HCT116 (cell line): ENCODE data around the gene MYOT. TPM values are rescaled to one million over a fixed set of nuclear protein-coding genes. Genes with fewer than 3 reads are reported as not detected.

Source experiments
- ATAC-seq: fragments of 200-7000 bp; cut with Tn5 transposase; 2 replicates; pipeline ENCODE4 v1.9.1; 2020; ENCODE audit warnings: mild to moderate bottlenecking, moderate library complexity
- BruUV-seq: library from RNA; stranded (reverse); fragments of 400-500 nt; replicated peaks from 2 replicates; lab custom pipeline; 2021; lab: Mats Ljungman, UMichigan
- CTCF ChIA-PET: fragments of 300-600 bp; sonication (Branson Sonifier 250); formaldehyde crosslinking; loops from one replicate; lab custom pipeline; 2021; ENCODE audit warnings: antibody characterized with exemption; lab: Charles Lee
- POLR2A ChIA-PET: fragments of 300-600, 350-600 bp; sonication (Branson Sonifier 250); formaldehyde crosslinking; loops from one replicate; lab custom pipeline; 2021; ENCODE audit warnings: antibody characterized with exemption; lab: Charles Lee
- RAD21 ChIA-PET, 2 experiments: fragments of 300-600 bp; sonication (Branson Sonifier 250); formaldehyde crosslinking; loops; one replicate each; lab custom pipeline; 2023; ENCODE audit warnings: low total read pairs in 2 of 2; ENCODE audit not compliant: uncharacterized antibody in 2 of 2, unreplicated experiment in 2 of 2, low non-redundant PET in 1 of 2; lab: Charles Lee
- DNase-seq: peaks from one replicate; pipeline ENCODE4 v3.0.0-alpha.2; 2010; ENCODE audit warnings: low read depth, low spot score
- H2AFZ ChIP-seq: fragments of 200-600 bp; shearing (Covaris generic), sonication (generic); 2 replicates; pipeline ENCODE4 v1.6.1; 2017; ENCODE audit warnings: low read depth, mixed run types, mixed read lengths, antibody characterized with exemption, low read length; ENCODE audit not compliant: poor library complexity, severe bottlenecking
- H3K27ac ChIP-seq: 2 replicates; pipeline ENCODE4 v1.5.1; 2012; ENCODE audit warnings: low read depth, low read length
- H3K27me3 ChIP-seq: fragments of 200-600 bp; sonication (generic); 2 replicates; pipeline ENCODE4 v1.6.1; 2016; ENCODE audit warnings: mixed run types, low read length, mixed read lengths; ENCODE audit not compliant: insufficient read depth
- H3K36me3 ChIP-seq, 2 experiments: fragments of 200-500 bp in 1 of 2; fragments of 200-600 bp in 1 of 2; sonication (Bioruptor generic) in 1 of 2; sonication (generic) in 1 of 2; 2 replicates each; pipeline versions ENCODE4 v1.5.1 to v1.6.1; 2014 to 2016; ENCODE audit warnings: low read length in 2 of 2, inconsistent platforms in 1 of 2, mixed read lengths in 1 of 2, mixed run types in 1 of 2; ENCODE audit not compliant: insufficient read depth in 2 of 2, control insufficient read depth in 1 of 2
- H3K4me1 ChIP-seq, 2 experiments: fragments of 200-600 bp in 1 of 2; sonication (generic) in 1 of 2; 2 replicates each; pipeline versions ENCODE4 v1.5.1 to v1.6.1; 2012 to 2017; ENCODE audit warnings: low read length in 2 of 2, inconsistent platforms in 1 of 2, mild to moderate bottlenecking in 1 of 2, mixed read lengths in 1 of 2, mixed run types in 1 of 2, moderate library complexity in 1 of 2; ENCODE audit not compliant: insufficient read depth in 2 of 2, control insufficient read depth in 1 of 2
- H3K4me2 ChIP-seq: fragments of 200-600 bp; sonication (generic); 2 replicates; pipeline ENCODE4 v1.6.1; 2017; ENCODE audit warnings: mixed run types, low read length, mixed read lengths
- H3K4me3 ChIP-seq, 2 experiments: fragments of 200-600 bp in 1 of 2; sonication (generic) in 1 of 2; replicated peaks in 1 of 2; 2 replicates each; pipeline ENCODE4 v1.5.1; 2011 to 2016; ENCODE audit warnings: low read length in 2 of 2, control low read depth in 1 of 2, low read depth in 1 of 2, mild to moderate bottlenecking in 1 of 2, mixed read lengths in 1 of 2, mixed run types in 1 of 2
- H3K79me2 ChIP-seq: fragments of 200-600 bp; sonication (generic); 2 replicates; pipeline ENCODE4 v1.6.1; 2017; ENCODE audit warnings: mild to moderate bottlenecking, mixed run types, low read length, moderate library complexity, mixed read lengths; ENCODE audit not compliant: insufficient read depth
- H3K9ac ChIP-seq: fragments of 200-600 bp; sonication (generic); 2 replicates; pipeline ENCODE4 v1.6.1; 2016; ENCODE audit warnings: low read length, mixed read lengths
- H3K9me2 ChIP-seq: fragments of 200-600 bp; sonication (generic), shearing (Covaris generic); 2 replicates; pipeline ENCODE4 v1.6.1; 2017; ENCODE audit warnings: mixed run types, mild to moderate bottlenecking, moderate library complexity; ENCODE audit not compliant: insufficient read depth
- H3K9me3 ChIP-seq, 2 experiments: fragments of 200-500 bp in 1 of 2; fragments of 200-600 bp in 1 of 2; sonication (Bioruptor generic) in 1 of 2; sonication (generic) in 1 of 2; 2 replicates each; pipeline ENCODE4 v1.6.1; 2014 to 2017; ENCODE audit warnings: low read length in 2 of 2, mixed read lengths in 2 of 2, inconsistent platforms in 1 of 2, low read depth in 1 of 2, mild to moderate bottlenecking in 1 of 2, mixed run types in 1 of 2, moderate library complexity in 1 of 2; ENCODE audit not compliant: control insufficient read depth in 1 of 2, insufficient read depth in 1 of 2
- H4K20me1 ChIP-seq: fragments of 200-600 bp; sonication (generic), shearing (Covaris generic); 2 replicates; pipeline ENCODE4 v1.6.1; 2017; ENCODE audit warnings: mixed run types, mild to moderate bottlenecking, moderate library complexity; ENCODE audit not compliant: insufficient read depth
- EGR1 ChIP-seq: IDR thresholded peaks from 2 replicates; pipeline ENCODE4 v1.6.1; 2012; ENCODE audit warnings: low read depth
- ELF1 ChIP-seq: IDR thresholded peaks from 2 replicates; pipeline ENCODE4 v1.6.1; 2012; ENCODE audit warnings: low read depth, borderline replicate concordance
- EZH2 ChIP-seq: fragments of 200-600 bp; sonication (generic); IDR thresholded peaks from 2 replicates; pipeline ENCODE4 v1.6.1; 2017; ENCODE audit warnings: antibody characterized with exemption, mixed run types
- EZH2phosphoT487 ChIP-seq: fragments of 200-600 bp; IDR thresholded peaks from 2 replicates; pipeline ENCODE4 v1.6.1; 2018; ENCODE audit warnings: antibody characterized with exemption, borderline replicate concordance
- JUND ChIP-seq: IDR thresholded peaks from 2 replicates; pipeline ENCODE4 v1.6.1; 2012
- POLR2A ChIP-seq: IDR thresholded peaks from 2 replicates; pipeline ENCODE4 v1.7.0; 2011; ENCODE audit warnings: borderline replicate concordance; ENCODE audit not compliant: insufficient read depth, insufficient read length; ENCODE audit errors: extremely low read depth
- POLR2AphosphoS5 ChIP-seq: IDR thresholded peaks from 2 replicates; pipeline ENCODE4 v1.6.1; 2011; ENCODE audit warnings: mild to moderate bottlenecking, low read depth, low read length, moderate library complexity
- RAD21 ChIP-seq: IDR thresholded peaks from 2 replicates; pipeline ENCODE4 v1.6.1; 2012; ENCODE audit warnings: low read depth, mild to moderate bottlenecking
- SIN3A ChIP-seq: IDR thresholded peaks from 2 replicates; pipeline ENCODE4 v1.6.1; 2012; ENCODE audit warnings: low read depth
- SRF ChIP-seq: IDR thresholded peaks from 2 replicates; pipeline ENCODE4 v1.6.1; 2012; ENCODE audit warnings: low read depth
- intact Hi-C: fragments of 100-400 bp; cut with micrococcal nuclease; formaldehyde crosslinking; loops from 2 replicates; pipeline ENCODE4 v1.10.0; 2022
- total RNA-seq: library from RNA; stranded (reverse); gene quantifications from one replicate; pipeline ENCODE4 v1.2.1, GENCODE V29; 2021; ENCODE audit not compliant: unreplicated experiment
- TF ChIP-seq, protein P1 (sequence below), 3 experiments: fragments of 200-600 bp in 1 of 3; sonication (generic) in 1 of 3; IDR thresholded peaks in 2 of 3; conservative IDR thresholded peaks in 1 of 3; 2 replicates each; pipeline ENCODE4 v1.5.1; 2012 to 2017; ENCODE audit warnings: low read depth in 2 of 3, low read length in 2 of 3, antibody characterized with exemption in 1 of 3, borderline replicate concordance in 1 of 3, control low read depth in 1 of 3, mild to moderate bottlenecking in 1 of 3, mixed read lengths in 1 of 3, mixed run types in 1 of 3, moderate library complexity in 1 of 3; ENCODE audit not compliant: insufficient read depth in 1 of 3
- TF ChIP-seq, protein P2 (sequence below): IDR thresholded peaks from 2 replicates; pipeline ENCODE4 v1.6.1; 2012

Gene MYOT
- total RNA-seq, 1 experiment from 2014 or later: not detected

DNA sequence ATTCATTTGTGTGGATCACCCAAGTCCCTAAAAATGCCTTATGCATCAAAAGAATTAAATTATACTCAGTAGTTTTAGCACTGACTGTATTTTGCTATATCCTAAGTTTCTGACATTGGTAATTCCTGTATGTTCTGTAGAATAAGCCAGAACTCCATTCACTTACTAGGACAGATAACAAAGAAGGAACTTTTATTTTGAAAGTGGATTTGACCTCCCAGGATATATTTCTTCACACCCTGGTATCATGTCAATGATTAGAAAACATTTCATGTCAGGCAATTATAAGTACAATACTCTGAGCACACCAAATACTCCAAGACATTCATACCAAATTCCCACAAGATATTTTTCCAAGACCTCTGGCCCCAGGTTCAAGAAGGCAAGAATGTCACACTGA, 28.7 kb upstream of the MYOT start:
- Histone ChIP-seq H3K79me2 (no peaks in the 10 kb centered on the region), H3K9me3 (no peaks in the 10 kb centered on the region), H3K4me2 (no peak overlapping the region), H3K4me3 (no peak overlapping the region), H3K4me1 (peaks cover 5 to 30% of the 10 kb centered on the region in 2 experiments), H3K36me3 (no peaks in the 10 kb centered on the region), H3K9ac (no peak overlapping the region), H4K20me1 (no peaks in the 10 kb centered on the region), H3K27me3 (no peaks in the 10 kb centered on the region), H3K9me2 (no peaks in the 10 kb centered on the region), H2AFZ (peak overlapping the region; percentile 47), H3K27ac (no peak overlapping the region)
- ATAC-seq: no peak
- BruUV-seq: no TSS peak
- TF ChIP-seq SRF (no peak), POLR2A (no peak), EZH2 (no peak), EZH2phosphoT487 (no peak), SIN3A (no peak)
- POLR2A ChIA-PET: no interaction called here
- no peak for DNase-seq
- intact Hi-C loops: no loop called here
- CTCF ChIA-PET: no interaction called here
- RAD21 ChIA-PET: no interaction called here

DNA sequence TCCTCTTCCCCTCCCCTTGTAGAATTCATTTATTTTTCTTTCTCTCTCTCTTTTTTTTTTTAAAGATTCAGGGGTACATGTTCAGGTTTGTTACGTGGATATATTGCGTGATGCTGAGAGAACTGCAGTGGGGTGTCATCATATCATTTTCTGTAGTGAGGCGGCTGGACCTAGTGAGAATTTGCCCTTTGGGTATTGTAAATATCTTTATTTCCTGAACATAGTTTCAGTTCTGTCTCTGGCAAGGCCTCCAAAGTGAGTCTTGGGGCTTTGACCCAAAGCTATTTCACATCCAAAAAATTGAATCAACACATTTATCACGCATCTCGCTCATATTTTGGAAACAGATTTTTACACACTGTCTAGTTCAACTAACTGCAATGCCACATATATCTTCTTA, 25.4 kb upstream of the MYOT start:
- H3K36me3 ChIP-seq: no peaks in the 10 kb centered on the region

More for the DNA sequence above, 25.4 kb upstream of the MYOT start:
- TF ChIP-seq JUND: no peak
- no peak for TF ChIP-seq EGR1
- no peak for TF ChIP-seq ELF1
- no peak for TF ChIP-seq EZH2
- TF ChIP-seq POLR2AphosphoS5: no peak
- no peak for TF ChIP-seq POLR2A
- TF ChIP-seq, protein P1, sequence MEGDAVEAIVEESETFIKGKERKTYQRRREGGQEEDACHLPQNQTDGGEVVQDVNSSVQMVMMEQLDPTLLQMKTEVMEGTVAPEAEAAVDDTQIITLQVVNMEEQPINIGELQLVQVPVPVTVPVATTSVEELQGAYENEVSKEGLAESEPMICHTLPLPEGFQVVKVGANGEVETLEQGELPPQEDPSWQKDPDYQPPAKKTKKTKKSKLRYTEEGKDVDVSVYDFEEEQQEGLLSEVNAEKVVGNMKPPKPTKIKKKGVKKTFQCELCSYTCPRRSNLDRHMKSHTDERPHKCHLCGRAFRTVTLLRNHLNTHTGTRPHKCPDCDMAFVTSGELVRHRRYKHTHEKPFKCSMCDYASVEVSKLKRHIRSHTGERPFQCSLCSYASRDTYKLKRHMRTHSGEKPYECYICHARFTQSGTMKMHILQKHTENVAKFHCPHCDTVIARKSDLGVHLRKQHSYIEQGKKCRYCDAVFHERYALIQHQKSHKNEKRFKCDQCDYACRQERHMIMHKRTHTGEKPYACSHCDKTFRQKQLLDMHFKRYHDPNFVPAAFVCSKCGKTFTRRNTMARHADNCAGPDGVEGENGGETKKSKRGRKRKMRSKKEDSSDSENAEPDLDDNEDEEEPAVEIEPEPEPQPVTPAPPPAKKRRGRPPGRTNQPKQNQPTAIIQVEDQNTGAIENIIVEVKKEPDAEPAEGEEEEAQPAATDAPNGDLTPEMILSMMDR (IDR thresholded peaks at IDR 0.05 in 2 of 3, conservative IDR thresholded peaks at IDR 0.05 in 1 of 3; ENCODE audit: borderline replicate concordance in 1 of 3, insufficient read depth in 1 of 3, low read depth in 2 of 3, low read length in 2 of 3): no peak
- no peak for TF ChIP-seq RAD21
- TF ChIP-seq SIN3A: no peak
- TF ChIP-seq, protein P2, sequence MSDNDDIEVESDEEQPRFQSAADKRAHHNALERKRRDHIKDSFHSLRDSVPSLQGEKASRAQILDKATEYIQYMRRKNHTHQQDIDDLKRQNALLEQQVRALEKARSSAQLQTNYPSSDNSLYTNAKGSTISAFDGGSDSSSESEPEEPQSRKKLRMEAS: no peak
- H3K79me2 ChIP-seq: no peaks in the 10 kb centered on the region
- H3K4me3 ChIP-seq: no peak overlapping the region
- POLR2A ChIA-PET: no interaction called here
- DNase-seq (no peak), ATAC-seq (no peak)
- no peaks in the 10 kb centered on the region for H4K20me1 ChIP-seq
- no peaks in the 10 kb centered on the region for H3K9me3 ChIP-seq
- RAD21 ChIA-PET: no interaction called here
- H3K4me2 ChIP-seq: no peak overlapping the region
- H3K9me2 ChIP-seq: no peaks in the 10 kb centered on the region
- H3K4me1 ChIP-seq: peaks cover 0 to 5% of the 10 kb centered on the region in 2 experiments; a peak in 1 of 4 replicates
- H2AFZ ChIP-seq: no peak overlapping the region
- intact Hi-C loops: no loop called here
- H3K27me3 ChIP-seq: no peaks in the 10 kb centered on the region
- CTCF ChIA-PET: interaction anchor here (1.0 kb wide), 1 partner anchor 63 kb away, joined by 3 read pairs; no protein-coding TSS in a partner anchor
- BruUV-seq: no TSS peak
- H3K9ac ChIP-seq: no peak overlapping the region
- no peak overlapping the region for H3K27ac ChIP-seq
